Dedifferentiated amniotic fluid mesenchymal stem cell (primary cell): Measurements from ENCODE around the gene TRIOBP.

Experiments used
- DNase-seq: peaks from one replicate; pipeline ENCODE4 v3.0.0-alpha.2; 2016; ENCODE audit errors: extremely low spot score

Gene TRIOBP

DNA sequence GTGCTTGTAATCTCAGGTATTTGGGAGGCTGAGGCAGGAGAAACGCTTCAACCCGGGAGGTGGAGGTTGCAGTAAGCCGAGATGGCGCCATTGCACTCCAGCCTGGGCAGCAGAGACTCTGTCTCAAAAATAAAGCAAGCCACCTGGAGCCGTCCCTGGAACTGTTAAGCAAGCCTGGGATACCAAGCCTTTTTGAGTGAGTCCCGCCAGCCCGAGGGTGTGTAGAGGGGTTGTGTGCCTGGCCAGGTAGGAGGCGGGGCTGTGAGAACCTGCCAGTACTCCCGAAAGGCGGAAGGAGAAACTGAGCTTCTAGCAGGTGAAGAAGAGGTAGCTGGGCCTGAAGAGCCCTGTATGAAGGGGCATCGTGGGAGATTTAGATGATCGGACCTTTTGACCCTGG, 52.4 kb downstream of the TRIOBP start:
- DNase-seq, result no peak

DNA sequence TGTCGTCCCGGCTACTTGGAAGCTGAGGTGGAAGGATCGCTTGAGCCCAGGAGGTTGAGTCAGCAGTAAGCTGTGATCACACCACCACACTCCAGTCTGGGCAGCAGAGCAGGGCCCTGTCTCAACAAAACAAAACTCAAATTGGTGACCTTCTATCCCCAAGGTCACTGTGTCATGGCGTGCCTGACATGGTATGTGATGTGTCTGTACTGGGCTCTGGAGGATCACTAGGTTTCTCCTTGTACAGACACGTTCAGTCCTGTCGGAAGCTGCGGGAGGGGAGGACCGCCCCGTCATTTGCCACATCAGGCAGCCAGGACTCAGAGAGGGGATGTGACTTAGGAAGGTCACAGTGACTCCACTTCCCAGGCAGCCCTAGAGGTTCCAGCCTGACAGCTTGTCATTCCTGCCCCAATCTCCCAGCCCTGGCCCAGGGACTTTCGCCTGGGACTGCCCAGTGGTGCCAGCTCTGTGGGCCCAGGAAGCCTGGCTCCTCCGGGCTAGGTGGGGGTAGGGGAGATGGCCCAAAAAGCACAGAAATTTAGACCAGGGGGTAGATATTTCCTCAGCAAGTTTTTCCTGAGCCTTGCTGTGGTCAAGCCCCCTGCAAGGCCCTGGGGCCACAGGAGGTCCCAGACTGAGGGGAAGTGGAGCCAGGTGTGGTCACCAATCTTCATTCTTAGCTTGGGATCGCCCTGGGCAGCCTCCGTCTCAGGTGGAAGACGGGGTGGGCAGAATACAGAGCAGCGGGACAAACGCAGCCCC, 53.2 kb downstream of the TRIOBP start:
- DNase-seq, result no peak

DNA sequence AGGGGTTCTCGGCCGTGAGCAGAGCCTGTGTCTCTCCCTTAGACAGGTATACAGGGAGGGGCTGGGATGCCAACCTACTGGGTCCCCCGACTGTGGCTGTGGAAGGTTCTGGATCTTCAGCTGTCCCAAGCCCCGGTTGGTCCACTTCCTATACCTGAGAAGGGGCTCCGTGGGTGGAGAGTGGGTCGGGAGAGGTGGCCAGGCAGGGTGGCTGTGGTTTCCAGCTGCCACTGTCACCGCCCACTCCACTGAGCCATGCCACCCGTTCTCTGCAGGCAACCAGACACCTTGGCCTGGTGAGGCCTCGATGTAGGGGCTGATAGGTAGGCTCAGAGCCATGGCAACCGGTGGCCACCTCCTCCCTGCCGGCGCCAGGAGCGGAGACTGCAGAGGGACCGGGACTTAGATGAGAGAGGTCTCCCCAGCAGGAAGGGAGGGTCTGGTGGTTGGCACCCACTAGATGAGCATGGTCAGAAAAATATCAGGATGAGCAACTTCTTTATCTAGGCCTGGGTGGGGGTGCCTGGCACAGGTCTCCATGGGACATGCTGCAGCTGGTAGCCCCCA, 53.8 kb downstream of the TRIOBP start:
- no peak for DNase-seq

DNA sequence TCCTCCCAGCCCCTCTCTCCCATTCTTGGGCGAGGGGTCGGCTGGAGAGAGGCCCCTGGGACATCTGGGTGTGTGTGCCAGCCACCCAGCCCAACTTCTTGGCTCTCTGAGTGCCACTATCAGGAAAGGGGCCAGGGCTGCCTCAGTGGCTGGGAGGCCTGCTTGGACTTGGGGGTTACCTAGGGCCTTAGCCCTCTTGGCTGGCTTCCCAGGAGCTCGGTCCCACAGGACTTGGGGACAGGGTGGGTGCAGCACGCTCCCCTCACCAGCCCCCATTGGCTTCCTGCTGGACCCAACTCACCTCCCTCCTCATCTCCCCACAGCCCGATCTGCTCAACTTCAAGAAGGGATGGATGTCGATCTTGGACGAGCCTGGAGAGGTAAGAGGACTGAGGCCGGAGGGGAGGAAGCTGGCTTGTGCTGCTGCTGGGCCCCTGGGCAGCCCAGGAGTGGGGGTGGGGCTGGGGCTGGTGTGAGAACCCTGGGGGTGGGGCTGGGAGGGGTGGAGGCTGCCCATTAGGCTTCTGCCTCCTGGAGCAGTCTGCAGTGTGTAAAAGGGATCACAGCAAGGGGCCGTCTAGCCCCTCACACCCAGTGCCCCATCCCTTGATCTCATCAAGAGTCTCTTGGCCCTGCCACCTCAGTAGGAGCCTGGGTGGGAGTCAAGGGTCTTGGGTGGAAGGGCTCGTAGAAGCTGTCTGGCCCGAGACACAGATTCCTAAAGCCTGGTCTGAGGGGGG, 54.8 kb downstream of the TRIOBP start:
- no peak for DNase-seq

DNA sequence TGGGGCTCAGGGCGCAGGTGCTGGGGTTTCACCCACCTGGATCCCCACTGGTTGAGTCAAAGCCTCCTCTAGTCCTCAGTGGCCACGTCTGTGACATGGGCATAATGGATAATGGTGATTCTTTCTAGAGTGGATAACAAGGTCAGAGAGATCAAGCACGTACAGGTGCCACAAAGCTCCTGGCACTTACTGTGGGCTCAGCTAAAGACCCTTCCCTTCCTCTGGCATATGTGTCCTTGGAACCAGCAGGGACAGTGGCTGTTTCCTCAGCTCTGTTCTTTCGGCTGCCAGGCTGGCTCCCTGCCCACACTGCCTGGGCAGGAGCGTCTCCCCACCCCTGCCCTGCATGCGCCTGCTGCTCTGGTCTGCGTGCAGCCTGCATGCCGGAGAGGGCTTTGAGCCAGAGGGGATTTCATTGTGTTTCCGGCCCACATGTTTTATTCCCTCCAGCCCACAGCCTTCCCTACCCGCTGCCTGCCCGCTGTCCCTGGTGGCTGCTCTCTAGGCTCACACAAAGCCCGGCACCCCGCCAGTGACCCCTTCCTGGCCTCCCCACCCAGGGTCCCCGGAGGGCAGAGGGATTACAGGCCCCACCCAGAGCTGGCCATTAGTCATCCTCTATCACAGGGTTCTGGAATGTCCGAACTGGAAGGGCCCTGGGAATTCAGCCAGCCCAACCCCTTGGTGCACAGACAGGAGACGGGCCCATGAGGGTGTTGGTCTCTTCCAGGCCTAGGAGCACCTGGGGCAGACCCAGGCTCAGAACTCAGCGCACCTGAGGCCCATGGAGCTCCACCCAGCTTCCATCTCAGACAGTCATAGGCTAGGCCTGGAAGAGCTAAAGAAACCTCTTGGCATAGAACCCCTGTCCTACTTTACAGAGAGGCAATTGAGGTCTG, 55.6 kb downstream of the TRIOBP start:
- DNase-seq, result peak; percentile 95

DNA sequence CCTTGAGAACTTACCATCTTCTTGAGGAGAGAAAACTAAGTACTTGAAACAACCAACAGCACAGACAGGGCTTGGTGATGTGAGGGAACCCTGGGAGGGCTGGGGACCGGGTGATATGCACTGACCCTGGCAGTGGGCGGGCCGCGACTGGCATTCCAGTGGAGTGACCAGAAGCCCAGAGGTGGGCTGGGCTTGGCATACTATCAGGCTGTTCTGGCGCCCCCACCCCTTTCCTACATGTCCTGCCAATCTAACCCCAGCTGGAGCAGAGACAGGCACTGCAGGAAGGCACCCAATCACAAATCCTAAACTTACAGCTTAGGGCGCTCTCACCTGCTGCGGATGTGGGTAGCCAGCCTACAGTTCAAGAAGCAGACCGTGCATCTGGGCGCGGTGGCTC, 56.9 kb downstream of the TRIOBP start:
- DNase-seq, result no peak

DNA sequence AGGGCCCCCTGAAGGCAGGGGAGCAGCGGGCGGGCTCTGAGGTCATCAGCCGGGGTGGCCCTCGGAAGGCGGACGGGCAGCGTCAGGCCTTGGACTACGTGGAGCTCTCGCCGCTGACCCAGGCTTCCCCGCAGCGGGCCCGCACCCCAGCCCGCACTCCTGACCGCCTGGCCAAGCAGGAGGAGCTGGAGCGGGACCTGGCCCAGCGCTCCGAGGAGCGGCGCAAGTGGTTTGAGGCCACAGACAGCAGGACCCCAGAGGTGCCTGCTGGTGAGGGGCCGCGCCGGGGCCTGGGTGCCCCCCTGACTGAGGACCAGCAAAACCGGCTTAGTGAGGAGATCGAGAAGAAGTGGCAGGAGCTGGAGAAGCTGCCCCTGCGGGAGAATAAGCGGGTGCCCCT, 60.8 kb downstream of the TRIOBP start:
- no peak for DNase-seq

DNA sequence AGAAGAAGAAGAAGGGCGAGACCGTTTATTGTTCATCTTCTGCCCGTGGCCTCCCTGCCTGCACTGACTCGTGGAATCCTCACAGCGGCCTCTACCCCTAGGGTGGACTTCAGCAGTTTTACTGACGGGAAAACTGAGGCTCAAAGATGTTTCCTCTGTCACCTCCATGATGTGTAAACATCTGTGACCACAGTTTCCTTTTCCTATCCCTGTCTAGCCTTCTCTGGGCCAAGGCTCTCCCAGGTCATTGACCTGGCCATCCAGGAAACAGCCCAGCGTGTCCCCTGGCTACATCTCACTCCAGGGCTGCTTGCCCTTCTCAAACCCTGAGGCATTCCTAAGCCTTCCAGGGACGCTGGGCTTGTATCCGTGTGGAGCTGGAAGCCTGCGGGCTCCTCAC, 61.8 kb downstream of the TRIOBP start:
- no peak for DNase-seq

DNA sequence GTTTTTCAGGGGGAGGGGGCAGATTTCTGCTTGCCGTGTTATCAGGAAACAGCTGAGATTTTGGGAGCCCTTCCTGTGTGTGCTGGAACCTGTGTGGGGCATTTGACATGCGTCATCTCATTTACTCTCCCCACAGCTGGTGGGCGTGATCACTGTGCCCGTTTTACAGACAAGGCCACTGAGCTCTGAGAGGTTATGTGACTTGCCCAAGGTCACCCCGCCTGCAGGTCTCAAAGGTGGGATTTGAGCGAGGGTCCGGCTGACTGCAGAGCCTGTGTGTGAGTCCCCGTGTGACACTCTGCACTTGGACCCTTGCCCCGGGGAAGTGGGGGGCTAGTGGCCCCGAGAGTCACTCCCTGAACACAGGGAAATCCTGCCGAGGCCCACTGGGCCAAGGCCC, 62.4 kb downstream of the TRIOBP start:
- DNase-seq, result no peak

DNA sequence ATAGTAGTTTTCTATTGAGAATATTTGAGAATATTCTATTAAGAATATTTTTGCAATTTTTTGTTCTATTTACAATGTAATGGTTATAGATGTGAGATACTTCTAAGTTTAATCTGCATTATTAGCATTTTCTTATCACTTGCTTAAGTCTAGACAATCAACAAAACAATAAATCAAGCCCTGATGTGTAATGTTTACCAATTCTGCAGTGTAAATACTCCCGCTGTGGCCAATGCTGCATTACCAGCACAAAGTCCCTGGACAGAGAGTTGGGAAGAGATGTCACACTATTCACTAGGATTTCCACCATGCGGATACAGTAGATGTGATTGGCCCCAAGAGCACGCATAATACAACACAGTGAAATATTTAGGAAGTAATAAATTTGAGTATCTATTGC, 63.3 kb downstream of the TRIOBP start:
- DNase-seq, result no peak

DNA sequence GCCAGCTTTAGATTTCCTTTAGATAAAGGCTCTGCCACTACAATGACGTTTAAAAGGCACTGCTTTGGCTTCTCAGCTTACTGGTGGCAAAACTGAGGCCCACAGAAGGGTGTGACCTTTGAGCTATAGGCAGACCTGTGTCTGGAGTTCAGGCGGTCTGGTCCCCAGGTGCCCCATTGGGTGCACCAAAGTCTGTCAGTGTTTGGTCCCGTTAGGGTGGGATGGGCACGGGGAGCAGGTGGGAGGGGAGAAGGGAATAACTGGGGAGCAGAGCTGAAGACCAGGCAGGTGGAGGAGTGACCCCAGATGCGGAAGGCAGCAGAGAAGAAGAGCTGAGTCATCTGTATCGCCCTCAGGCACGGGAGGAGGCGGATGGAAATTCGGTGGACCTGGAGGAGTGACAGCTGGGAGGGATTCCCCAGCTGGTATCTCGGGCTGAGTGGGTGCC, 65.6 kb downstream of the TRIOBP start:
- no peak for DNase-seq

DNA sequence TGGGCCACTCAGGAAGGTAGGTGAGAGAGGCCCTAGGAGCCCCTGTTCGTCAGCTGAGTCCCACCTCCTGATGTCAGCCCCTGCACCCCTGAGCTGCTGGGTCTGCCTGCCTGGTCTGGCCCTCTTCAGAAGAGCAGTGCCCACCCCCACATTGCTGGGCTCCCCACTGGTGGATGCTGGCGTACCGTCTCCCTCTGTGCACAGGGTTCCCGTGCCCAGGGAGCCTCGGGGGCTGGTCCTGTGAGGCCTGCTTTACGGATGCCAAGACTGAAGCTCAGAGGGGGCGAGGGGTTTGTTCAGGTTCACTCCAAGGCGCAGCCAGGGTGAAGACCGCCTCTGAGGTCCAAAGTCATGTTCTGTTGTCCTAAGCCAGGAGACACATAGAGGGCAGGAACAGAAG, 66.2 kb downstream of the TRIOBP start:
- DNase-seq, result no peak

DNA sequence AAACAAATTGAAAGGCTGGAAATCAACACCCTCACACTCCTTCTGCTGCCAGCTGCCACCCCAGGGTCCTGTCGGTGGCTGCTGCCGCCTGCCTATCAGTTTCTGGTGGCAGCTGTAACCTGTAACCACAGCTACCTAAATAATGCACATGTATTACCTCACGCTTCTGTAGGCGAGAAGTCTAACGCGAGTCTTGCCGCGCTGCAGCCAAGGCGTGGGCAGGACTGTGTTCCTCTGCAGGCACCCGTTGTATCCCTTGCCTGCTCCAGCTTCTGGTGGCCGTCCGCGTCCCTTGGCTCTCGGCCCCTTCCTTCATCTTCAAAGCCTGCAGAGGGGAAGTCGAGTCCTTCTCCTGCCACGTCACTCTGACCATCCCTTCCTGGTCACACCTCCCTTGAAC, 66.8 kb downstream of the TRIOBP start:
- DNase-seq, result no peak

DNA sequence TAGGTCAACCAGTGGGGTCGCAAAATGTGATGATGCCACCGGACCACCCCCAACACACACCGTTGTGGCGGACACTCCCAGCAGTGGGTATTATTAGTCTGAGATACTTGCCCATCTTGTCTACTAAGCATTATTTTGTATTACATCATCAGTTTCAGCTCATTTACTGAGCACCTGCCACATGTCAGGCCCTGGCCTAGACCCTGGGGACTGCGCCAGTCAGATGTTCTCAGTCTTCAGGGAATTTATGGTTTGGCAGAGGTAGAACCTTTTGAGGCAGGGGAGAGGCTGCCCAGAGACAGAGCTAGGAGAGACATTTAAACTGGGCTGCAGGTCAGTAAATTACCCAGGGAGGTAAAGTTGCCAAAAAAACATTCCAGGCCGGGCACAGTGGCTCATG, 67.8 kb downstream of the TRIOBP start:
- no peak for DNase-seq

DNA sequence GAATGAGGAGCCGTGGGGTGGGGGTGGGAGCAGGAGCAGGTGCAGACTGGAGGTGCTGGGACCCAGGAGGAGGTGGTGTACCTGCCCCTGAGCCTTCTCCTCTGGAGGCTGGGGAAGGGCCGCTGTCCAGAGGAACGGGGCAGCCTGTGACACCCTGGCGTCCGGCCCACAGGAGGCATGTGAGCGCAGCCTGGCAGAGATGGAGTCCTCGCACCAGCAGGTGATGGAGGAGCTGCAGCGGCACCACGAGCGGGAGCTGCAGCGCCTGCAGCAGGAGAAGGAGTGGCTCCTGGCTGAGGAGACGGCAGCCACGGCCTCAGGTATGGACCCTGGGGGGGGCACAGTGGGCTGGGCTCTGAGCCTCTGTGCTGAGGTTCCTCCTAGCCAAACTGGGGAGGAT, 68.7 kb downstream of the TRIOBP start:
- DNase-seq, result no peak

DNA sequence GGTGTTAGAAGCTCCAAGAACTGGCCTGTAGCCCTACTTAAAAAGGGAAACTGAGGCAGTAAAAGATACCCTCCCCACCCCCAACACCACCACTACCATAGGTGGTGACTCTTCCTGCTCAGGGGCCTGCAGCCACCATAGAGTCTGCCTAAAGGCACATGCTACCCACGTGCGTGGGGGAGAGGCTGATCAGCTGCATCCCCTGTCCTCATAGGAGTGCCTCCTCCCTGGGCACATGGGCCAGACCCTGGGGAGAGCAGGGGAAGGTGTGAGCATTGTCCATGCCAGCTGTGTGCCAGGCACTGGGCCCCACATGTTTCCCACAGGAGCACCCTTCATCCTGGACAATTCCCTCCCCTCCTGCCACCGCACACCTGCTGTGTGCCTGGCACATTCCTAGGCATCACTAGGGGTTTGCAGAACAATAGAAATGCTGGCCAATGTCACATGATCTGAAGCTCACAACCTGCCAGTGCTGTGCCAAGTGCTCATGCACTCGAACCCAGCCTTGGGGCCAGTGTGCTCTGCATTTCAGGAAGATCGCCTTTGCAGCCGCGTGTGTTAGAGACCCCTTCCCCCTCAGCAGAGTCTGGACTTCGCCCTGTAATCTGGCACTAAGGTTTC, 69.2 kb downstream of the TRIOBP start:
- no peak for DNase-seq

DNA sequence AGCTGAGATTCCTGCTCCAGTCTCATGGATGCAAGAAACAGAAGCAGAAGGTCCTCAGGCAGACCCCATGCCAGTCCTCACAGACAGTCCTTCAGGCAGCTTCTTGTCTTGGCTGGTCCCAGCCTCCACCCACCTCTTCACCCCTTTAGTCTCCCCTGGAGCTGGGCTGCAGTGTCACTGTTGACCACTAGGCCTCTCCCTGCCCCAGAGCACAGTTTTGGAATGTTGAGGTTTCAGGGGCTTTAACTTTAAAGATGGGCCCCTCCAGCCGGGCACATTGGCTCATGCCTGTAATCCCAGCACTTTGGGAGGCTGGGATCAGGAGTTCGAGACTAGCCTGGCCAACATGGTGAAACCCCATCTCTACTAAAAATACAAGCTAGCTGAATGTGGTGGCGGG, 71.4 kb downstream of the TRIOBP start:
- no peak for DNase-seq

DNA sequence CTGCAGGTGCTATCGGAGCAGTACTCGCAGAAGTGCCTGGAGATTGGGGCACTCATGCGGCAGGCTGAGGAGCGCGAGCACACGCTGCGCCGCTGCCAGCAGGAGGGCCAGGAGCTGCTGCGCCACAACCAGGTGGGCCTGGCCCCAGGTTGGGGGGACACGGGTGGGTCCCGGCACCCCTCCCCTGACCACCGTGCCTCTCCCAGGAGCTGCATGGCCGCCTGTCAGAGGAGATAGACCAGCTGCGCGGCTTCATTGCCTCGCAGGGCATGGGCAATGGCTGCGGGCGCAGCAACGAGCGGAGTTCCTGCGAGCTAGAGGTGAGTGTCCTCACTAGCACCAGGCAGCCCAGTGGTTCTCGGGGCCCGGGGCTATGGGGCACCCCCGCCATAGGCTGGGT, 72.2 kb downstream of the TRIOBP start:
- no peak for DNase-seq

DNA sequence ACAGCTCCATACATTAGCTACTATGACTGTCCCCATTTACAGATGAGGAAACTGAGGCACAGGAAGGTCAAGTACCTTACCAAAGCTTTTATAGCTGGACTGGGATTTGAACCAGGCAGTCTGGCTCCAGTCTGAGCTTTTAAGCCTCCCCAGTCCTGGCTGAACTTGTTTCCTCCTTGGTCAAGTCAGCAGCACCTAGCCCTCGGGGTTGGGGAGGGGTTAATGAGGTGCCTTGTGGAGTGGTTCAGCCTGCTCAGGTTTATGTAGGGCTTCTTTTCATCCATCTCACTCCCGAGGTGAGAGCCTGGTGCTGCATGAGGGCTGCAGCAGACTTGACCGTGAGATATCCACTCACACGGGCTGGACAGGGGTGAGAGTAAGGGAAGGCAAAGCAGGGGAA, 74.2 kb downstream of the TRIOBP start:
- DNase-seq, result no peak

DNA sequence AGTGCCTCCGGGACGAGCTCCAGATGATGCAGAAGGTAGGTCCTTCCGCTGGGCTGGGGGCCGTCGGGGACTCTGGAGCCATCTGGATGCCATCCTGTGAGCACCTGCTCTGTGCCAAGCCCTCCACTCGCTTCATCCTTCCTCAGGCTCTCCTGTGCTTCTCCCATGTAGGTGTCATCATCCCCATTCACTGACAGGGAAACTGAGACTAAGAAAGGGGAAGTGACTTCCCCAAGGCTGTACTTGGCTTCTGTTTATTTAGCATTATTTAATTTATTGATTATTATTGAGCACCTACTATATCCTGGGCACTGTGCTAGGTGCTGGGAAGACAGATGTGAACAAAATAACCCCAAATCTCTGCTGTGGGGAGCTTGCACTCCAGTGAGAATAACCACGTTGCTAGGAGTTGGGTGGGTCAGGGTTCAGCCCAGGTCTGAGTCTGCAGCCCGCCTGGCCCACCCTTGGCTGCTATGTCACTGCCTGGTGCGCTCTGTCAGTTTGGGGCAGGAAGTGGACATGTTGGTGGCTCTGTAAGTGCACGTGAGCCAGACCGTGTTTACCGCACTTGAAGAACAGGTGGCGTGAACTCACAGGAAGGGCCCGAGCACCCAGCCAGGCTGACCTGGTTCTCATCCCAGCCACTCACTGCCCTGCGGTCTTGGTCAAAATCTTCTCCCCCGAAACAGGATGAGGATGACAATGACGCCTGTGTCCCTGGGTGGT, 75.0 kb downstream of the TRIOBP start:
- DNase-seq, result no peak

DNA sequence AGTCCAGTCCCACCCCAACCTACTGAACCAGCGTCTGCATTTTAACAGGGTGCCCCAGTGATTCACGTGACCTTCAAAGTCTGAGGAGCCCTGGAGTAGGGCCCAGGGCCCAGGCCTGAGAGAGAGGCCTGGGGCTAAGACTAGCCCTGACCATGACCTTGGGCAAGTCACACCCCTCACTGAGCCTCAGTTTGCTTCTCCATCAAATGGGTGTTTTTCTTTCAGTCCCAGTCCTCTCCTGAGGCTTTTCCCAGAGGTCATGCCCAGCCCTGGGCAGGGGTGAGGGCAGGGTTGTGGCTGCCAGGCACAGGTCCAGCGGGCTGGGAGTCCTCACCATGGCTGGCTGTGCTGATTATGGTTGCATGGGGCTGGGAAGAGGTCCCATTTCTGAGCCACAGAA, 77.9 kb downstream of the TRIOBP start:
- DNase-seq, result no peak
